Astrocyte (in vitro differentiated cells and primary cell): ENCODE measurements around the gene LRMDA. TPM values are rescaled to one million over a fixed set of nuclear protein-coding genes. Genes with fewer than 3 reads are reported as not detected.
A peak's percentile ranks its signal among the peaks of the same experiment; 100 is the strongest.

ENCODE experiments used
- DNase-seq: peaks from one replicate; pipeline ENCODE4 v3.0.0-alpha.2; 2010; ENCODE audit warnings: low read depth
- FAIRE-seq: peaks from 2 replicates; lab custom pipeline; 2011; peaks lifted over from hg19 to GRCh38; lab: Jason Lieb, UNC
- H2AFZ ChIP-seq: 2 replicates; pipeline ENCODE4 v1.6.0; 2012; ENCODE audit warnings: low read depth, low read length, inconsistent platforms
- H3K27ac ChIP-seq: 2 replicates; pipeline ENCODE4 v1.5.1; 2011; ENCODE audit warnings: low read depth, low read length, inconsistent platforms
- H3K27me3 ChIP-seq: 2 replicates; pipeline ENCODE4 v1.6.0; 2011; ENCODE audit warnings: low read length, inconsistent platforms; ENCODE audit not compliant: insufficient read depth
- H3K36me3 ChIP-seq: 2 replicates; pipeline ENCODE4 v1.5.1; 2011; ENCODE audit warnings: low read length, inconsistent platforms; ENCODE audit not compliant: insufficient read depth
- H3K4me1 ChIP-seq: 2 replicates; pipeline ENCODE4 v1.5.1; 2011; ENCODE audit warnings: low read length, inconsistent platforms; ENCODE audit not compliant: insufficient read depth
- H3K4me2 ChIP-seq: 2 replicates; pipeline ENCODE4 v1.6.0; 2012; ENCODE audit warnings: low read length, inconsistent platforms
- H3K4me3 ChIP-seq: 2 replicates; pipeline ENCODE4 v1.5.1; 2011; ENCODE audit warnings: low read depth, mild to moderate bottlenecking, low read length, inconsistent platforms; ENCODE audit not compliant: insufficient read depth
- H3K79me2 ChIP-seq: 2 replicates; pipeline ENCODE4 v1.6.0; 2012; ENCODE audit warnings: mild to moderate bottlenecking, low read length, inconsistent platforms; ENCODE audit not compliant: insufficient read depth
- H3K9ac ChIP-seq: 2 replicates; pipeline ENCODE4 v1.6.0; 2012; ENCODE audit warnings: mild to moderate bottlenecking, low read length, inconsistent platforms
- H3K9me3 ChIP-seq: 2 replicates; pipeline ENCODE4 v1.5.1; 2012; ENCODE audit warnings: low read depth, mild to moderate bottlenecking, low read length, inconsistent platforms; ENCODE audit not compliant: insufficient read depth
- H4K20me1 ChIP-seq: 2 replicates; pipeline ENCODE4 v1.6.0; 2012; ENCODE audit warnings: low read length, inconsistent platforms; ENCODE audit not compliant: insufficient read depth
- H3K27ac Mint-ChIP-seq: one replicate; pipeline ENCODE4 v1.8.0; 2021; ENCODE audit warnings: mild to moderate bottlenecking, mixed read lengths; ENCODE audit not compliant: unreplicated experiment
- H3K27me3 Mint-ChIP-seq: one replicate; pipeline ENCODE4 v1.8.0; 2021; ENCODE audit warnings: low read depth, mixed read lengths; ENCODE audit not compliant: unreplicated experiment
- H3K36me3 Mint-ChIP-seq: one replicate; pipeline ENCODE4 v1.8.0; 2021; ENCODE audit warnings: low read depth, mixed read lengths; ENCODE audit not compliant: unreplicated experiment
- H3K4me1 Mint-ChIP-seq: one replicate; pipeline ENCODE4 v1.8.0; 2021; ENCODE audit warnings: low read depth, mixed read lengths; ENCODE audit not compliant: unreplicated experiment
- H3K4me3 Mint-ChIP-seq: one replicate; pipeline ENCODE4 v1.8.0; 2021; ENCODE audit warnings: mild to moderate bottlenecking, moderate library complexity, mixed read lengths; ENCODE audit not compliant: unreplicated experiment
- H3K9me3 Mint-ChIP-seq: one replicate; pipeline ENCODE4 v1.8.0; 2021; ENCODE audit warnings: mild to moderate bottlenecking, mixed read lengths; ENCODE audit not compliant: unreplicated experiment
- CTCF ChIP-seq: IDR thresholded peaks from 2 replicates; pipeline ENCODE4 v1.5.1; 2011; ENCODE audit warnings: low read depth, mild to moderate bottlenecking, inconsistent platforms, low read length, moderate library complexity; ENCODE audit not compliant: insufficient read depth
- EZH2 ChIP-seq: IDR thresholded peaks from 2 replicates; pipeline ENCODE4 v1.6.1; 2012; ENCODE audit warnings: mild to moderate bottlenecking, low read length, inconsistent platforms; ENCODE audit not compliant: insufficient read depth
- total RNA-seq: library from RNA; stranded (reverse); gene quantifications from 2 replicates; pipeline ENCODE4 v1.2.1, GENCODE V29; 2021

Gene LRMDA
- total RNA-seq, 1 donor from 2014 or later: 2.7 TPM

GRCh38 chr10:76047521-76047920 is 616.1 kb downstream of the LRMDA start:
- H3K27me3 Mint-ChIP-seq: peaks cover 31% of the 10 kb centered on the region
- Histone ChIP-seq H3K27me3 (peaks cover 6% of the 10 kb centered on the region), H3K4me2 (no peak overlapping the region), H3K4me1 (no peaks in the 10 kb centered on the region), H3K79me2 (no peaks in the 10 kb centered on the region), H3K36me3 (no peaks in the 10 kb centered on the region), H3K9ac (no peak overlapping the region), H4K20me1 (no peaks in the 10 kb centered on the region), H2AFZ (no peak overlapping the region), H3K9me3 (no peaks in the 10 kb centered on the region), H3K4me3 (no peak overlapping the region), H3K27ac (no peak overlapping the region)
- peaks cover 11% of the 10 kb centered on the region for H3K4me1 Mint-ChIP-seq
- no peak for TF ChIP-seq EZH2
- no peak overlapping the region for H3K27ac Mint-ChIP-seq
- DNase-seq (no peak), FAIRE-seq (no peak)
- H3K9me3 Mint-ChIP-seq: no peaks in the 10 kb centered on the region
- no peaks in the 10 kb centered on the region for H3K36me3 Mint-ChIP-seq
- H3K4me3 Mint-ChIP-seq: no peak overlapping the region

- no peak for DNase-seq
- TF ChIP-seq CTCF (no peak), EZH2 (no peak)
These were observed 618.3 kb downstream of the LRMDA start for GRCh38 chr10:76049581-76050290.

GRCh38 chr10:76050291-76050625 is 618.8 kb downstream of the LRMDA start:
- Mint-ChIP-seq H3K36me3 (no peaks in the 10 kb centered on the region), H3K4me1 (peaks cover 11% of the 10 kb centered on the region), H3K4me3 (no peak overlapping the region), H3K9me3 (no peaks in the 10 kb centered on the region), H3K27ac (peak overlapping the region; percentile 47), H3K27me3 (peaks cover 42% of the 10 kb centered on the region)
- Histone ChIP-seq H3K4me3 (no peak overlapping the region), H3K79me2 (no peaks in the 10 kb centered on the region), H3K4me1 (no peaks in the 10 kb centered on the region), H3K9ac (no peak overlapping the region), H3K27ac (no peak overlapping the region), H4K20me1 (no peaks in the 10 kb centered on the region), H3K4me2 (no peak overlapping the region), H3K27me3 (peaks cover 10% of the 10 kb centered on the region), H3K36me3 (no peaks in the 10 kb centered on the region), H2AFZ (no peak overlapping the region), H3K9me3 (peaks cover under 1% of the 10 kb centered on the region)
- FAIRE-seq (no peak), DNase-seq (no peak)
- TF ChIP-seq CTCF: no peak
- TF ChIP-seq EZH2: no peak

More at GRCh38 chr10:76049581-76050290, 618.3 kb downstream of the LRMDA start:
- peak overlapping the region; percentile 47 for H3K27ac Mint-ChIP-seq
- H3K4me3 Mint-ChIP-seq: no peak overlapping the region
- Histone ChIP-seq H3K4me3 (no peak overlapping the region), H3K27me3 (peaks cover 10% of the 10 kb centered on the region), H3K27ac (no peak overlapping the region), H4K20me1 (no peaks in the 10 kb centered on the region), H3K9me3 (no peaks in the 10 kb centered on the region), H3K9ac (no peak overlapping the region), H3K36me3 (no peaks in the 10 kb centered on the region), H3K4me1 (no peaks in the 10 kb centered on the region), H3K4me2 (no peak overlapping the region), H3K79me2 (no peaks in the 10 kb centered on the region), H2AFZ (no peak overlapping the region)
- H3K4me1 Mint-ChIP-seq: peaks cover 11% of the 10 kb centered on the region
- FAIRE-seq: no peak
- H3K36me3 Mint-ChIP-seq: no peaks in the 10 kb centered on the region
- H3K27me3 Mint-ChIP-seq: peaks cover 46% of the 10 kb centered on the region
- H3K9me3 Mint-ChIP-seq: no peaks in the 10 kb centered on the region
